Progenitor cell of endocrine pancreas (in vitro differentiated cells): ENCODE data around the gene CIBAR2. TPM values are rescaled to one million over a fixed set of nuclear protein-coding genes. Genes with fewer than 3 reads are reported as not detected.

ENCODE experiments used
- DNase-seq: peaks from one replicate; pipeline ENCODE4 v3.0.0; 2021; ENCODE audit warnings: low spot score; ENCODE audit not compliant: unreplicated experiment
- H3K27ac Mint-ChIP-seq: 2 replicates; pipeline ENCODE4 v1.8.0; 2021; ENCODE audit warnings: mild to moderate bottlenecking, moderate library complexity, mixed read lengths
- H3K27me3 Mint-ChIP-seq: 2 replicates; pipeline ENCODE4 v1.8.0; 2021; ENCODE audit warnings: mixed read lengths
- H3K36me3 Mint-ChIP-seq: 2 replicates; pipeline ENCODE4 v1.8.0; 2022; ENCODE audit warnings: mixed read lengths; ENCODE audit not compliant: insufficient read depth
- H3K4me1 Mint-ChIP-seq: 2 replicates; pipeline ENCODE4 v1.8.0; 2021; ENCODE audit warnings: low read depth, mixed read lengths
- H3K4me3 Mint-ChIP-seq: 2 replicates; pipeline ENCODE4 v1.8.0; 2021; ENCODE audit warnings: low read depth, mild to moderate bottlenecking, moderate library complexity, mixed read lengths
- H3K9me3 Mint-ChIP-seq: 2 replicates; pipeline ENCODE4 v1.8.0; 2021; ENCODE audit warnings: low read depth, mixed read lengths
- CTCF ChIP-seq: fragments of 200-600 bp; sonication (generic); IDR thresholded peaks from one replicate; pipeline ENCODE4 v1.5.0; 2021; ENCODE audit warnings: antibody characterized with exemption, mild to moderate bottlenecking; ENCODE audit not compliant: unreplicated experiment
- long read RNA-seq: library from polyadenylated mRNA; unstranded; transcript quantifications from one replicate; pipeline ENCODE4 v2.0.0, GENCODE V29; 2020
- total RNA-seq: library from RNA; stranded (reverse); gene quantifications from 2 replicates; pipeline ENCODE4 v1.2.1, GENCODE V29; 2021

CIBAR2 gene
- 0.43 and 0.80 TPM in 2 replicates for total RNA-seq
- long read RNA-seq, result 0 reads

DNA sequence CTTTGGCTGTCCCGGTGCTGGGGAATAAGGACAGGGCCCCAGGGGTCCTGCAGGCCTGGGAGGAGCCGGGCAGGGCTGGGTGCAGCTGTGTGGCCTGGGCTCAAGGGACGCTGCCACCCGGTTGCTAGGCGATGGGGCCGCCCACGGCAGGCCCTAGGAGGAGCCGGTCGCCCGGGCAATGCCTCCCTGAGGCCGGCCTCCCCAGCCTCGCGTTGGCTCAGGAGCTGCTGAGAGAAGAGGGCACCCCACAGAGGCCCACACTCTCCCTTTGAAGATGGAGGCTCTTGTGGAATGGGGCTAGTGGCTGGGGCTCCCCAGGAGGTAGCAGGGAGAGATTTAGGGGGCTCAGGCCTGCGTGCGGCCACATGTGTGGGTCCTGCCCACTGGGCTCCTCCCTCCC is at the start of gene CIBAR2:
Gene CIBAR2 (minus strand): TSS at position 109 of the 400 bp plus-strand sequence. CDS start 120 bp downstream, outside the sequence.
- Mint-ChIP-seq H3K4me1 (peaks cover 3% of the 10 kb centered on the region), H3K9me3 (no peaks in the 10 kb centered on the region), H3K27me3 (peaks cover 12% of the 10 kb centered on the region), H3K36me3 (no peaks in the 10 kb centered on the region), H3K4me3 (no peak within 1 kb of the TSS), H3K27ac (no peak within 1 kb of the TSS)
- DNase-seq, result no peak
- no peak for TF ChIP-seq CTCF

- Mint-ChIP-seq H3K27me3 (peaks cover 6% of the 10 kb centered on the region), H3K36me3 (no peaks in the 10 kb centered on the region), H3K27ac (peak overlapping the region; percentile 76), H3K9me3 (no peaks in the 10 kb centered on the region), H3K4me1 (peaks cover 38% of the 10 kb centered on the region), H3K4me3 (no peak overlapping the region)
- DNase-seq, result no peak
- TF ChIP-seq CTCF, result no peak
Observed at GRCh38 chr16:85159179-85159980, 47.1 kb upstream of the CIBAR2 start.

DNA sequence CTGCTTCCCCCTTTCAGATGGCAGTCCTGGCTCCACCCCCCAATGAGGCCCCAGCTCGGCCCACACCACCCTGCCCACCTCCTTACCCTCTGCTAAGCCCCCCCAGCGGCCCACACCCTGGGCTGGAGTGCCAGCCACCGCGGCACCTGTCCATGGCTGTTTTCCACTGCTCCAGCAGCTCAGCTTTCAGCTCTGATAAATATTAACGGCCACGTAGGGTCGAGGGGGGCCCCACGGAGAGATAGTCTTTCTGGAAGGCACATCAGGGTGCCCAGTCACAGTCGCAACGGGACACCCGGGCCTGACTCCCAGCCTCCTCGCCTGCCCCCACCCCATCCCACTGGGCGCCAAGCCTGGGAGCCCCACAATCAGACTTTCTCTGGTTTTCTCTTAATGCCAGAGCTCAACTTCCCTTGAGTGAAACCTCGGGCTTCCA is 46.5 kb upstream of the CIBAR2 start:
- Mint-ChIP-seq H3K36me3 (no peaks in the 10 kb centered on the region), H3K4me3 (no peak overlapping the region), H3K9me3 (no peaks in the 10 kb centered on the region), H3K27me3 (peaks cover 6% of the 10 kb centered on the region), H3K27ac (peak overlapping the region; percentile 76), H3K4me1 (peaks cover 38% of the 10 kb centered on the region)
- no peak for TF ChIP-seq CTCF
- DNase-seq, result no peak

DNA sequence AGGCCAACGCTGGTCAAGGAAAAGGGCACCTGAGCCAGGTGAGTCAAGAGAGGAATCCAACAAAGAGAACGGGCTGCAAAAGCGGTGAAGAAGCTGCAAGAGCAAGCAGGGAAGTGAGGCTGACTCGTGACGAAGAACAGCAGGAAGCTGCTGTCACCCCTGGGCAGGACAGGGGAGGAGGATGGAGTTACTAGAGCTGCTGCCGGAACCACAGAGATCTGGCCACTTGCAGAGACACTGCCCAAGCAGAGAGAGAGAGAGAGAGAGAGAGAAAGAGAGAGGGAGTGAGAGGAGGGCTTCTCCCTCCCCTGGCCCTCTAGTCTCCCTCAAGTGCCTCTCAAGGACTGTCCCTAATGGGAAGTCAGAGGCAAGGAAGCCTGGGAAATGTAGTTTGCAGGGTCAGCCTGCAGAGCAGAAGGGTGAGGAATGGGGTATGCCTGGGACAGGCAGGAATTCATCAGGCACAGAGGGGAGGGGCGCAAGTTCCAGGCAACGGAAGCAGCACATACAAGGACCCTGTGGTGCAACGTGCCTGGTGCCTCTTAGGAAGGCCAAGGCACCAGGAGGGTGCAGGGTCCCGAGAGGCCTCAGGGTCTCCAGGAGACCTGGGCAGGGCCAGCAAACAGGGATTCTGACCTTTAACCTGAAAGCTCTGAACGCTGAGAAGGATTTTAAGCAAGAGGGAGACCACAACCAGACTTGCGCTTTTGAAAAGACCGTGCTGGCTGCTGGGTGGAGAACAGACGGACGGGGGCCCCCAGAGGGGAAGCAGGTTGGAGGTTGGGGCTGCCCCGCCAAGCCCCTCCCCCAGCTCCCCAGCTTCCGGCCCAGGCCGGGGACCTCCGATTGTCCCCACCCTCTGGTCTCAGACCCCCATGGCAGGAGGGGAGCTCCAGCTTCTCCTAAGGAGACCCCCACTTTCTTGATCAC is 45.8 kb upstream of the CIBAR2 start:
- Mint-ChIP-seq H3K36me3 (no peaks in the 10 kb centered on the region), H3K27me3 (peaks cover 6% of the 10 kb centered on the region), H3K27ac (peak overlapping the region; percentile 75), H3K9me3 (no peaks in the 10 kb centered on the region), H3K4me1 (peaks cover 38% of the 10 kb centered on the region), H3K4me3 (peak overlapping the region; percentile 27)
- no peak for DNase-seq
- no peak for TF ChIP-seq CTCF

GRCh38 chr16:85157372-85157771 is 45.1 kb upstream of the CIBAR2 start:
- H3K27ac Mint-ChIP-seq, result peak overlapping the region; percentile 75
- no peak for TF ChIP-seq CTCF
- DNase-seq, result no peak
- no peak overlapping the region for H3K4me3 Mint-ChIP-seq
- H3K36me3 Mint-ChIP-seq, result no peaks in the 10 kb centered on the region
- H3K9me3 Mint-ChIP-seq, result no peaks in the 10 kb centered on the region
- H3K4me1 Mint-ChIP-seq, result peaks cover 36% of the 10 kb centered on the region
- H3K27me3 Mint-ChIP-seq, result peaks cover 3% of the 10 kb centered on the region
